HG02870 (cell line): ENCODE measurements around the gene LY6G5C.
A peak's percentile ranks its signal among the peaks of the same experiment; 100 is the strongest.

Experiments used
- ATAC-seq: cut with Tn5 transposase; IDR thresholded peaks from one replicate; pipeline ENCODE4 v1.9.1; 2021; ENCODE audit warnings: mild to moderate bottlenecking, moderate library complexity; ENCODE audit not compliant: unreplicated experiment

Gene LY6G5C

GRCh38 chr6:31691564-31692108 lies 10.8 kb upstream of the LY6G5C start:
- ATAC-seq: no peak

- ATAC-seq: no peak
Measured at GRCh38 chr6:31691078-31691463, 10.2 kb upstream of the LY6G5C start.

- ATAC-seq: no peak
Measured at GRCh38 chr6:31690231-31691077, 9.6 kb upstream of the LY6G5C start.

GRCh38 chr6:31689249-31690110 lies 8.6 kb upstream of the LY6G5C start:
- ATAC-seq: no peak

GRCh38 chr6:31687860-31688693 lies 7.2 kb upstream of the LY6G5C start:
- no peak for ATAC-seq

GRCh38 chr6:31687321-31687720 lies 6.5 kb upstream of the LY6G5C start:
- ATAC-seq: no peak

GRCh38 chr6:31686483-31686882 lies 5.6 kb upstream of the LY6G5C start:
- no peak for ATAC-seq

- ATAC-seq: no peak
Measured at GRCh38 chr6:31683591-31683990, 2.7 kb upstream of the LY6G5C start.

GRCh38 chr6:31681135-31681671 lies 336 bp upstream of the LY6G5C start:
- ATAC-seq: no peak

GRCh38 chr6:31677955-31678354 lies 2.9 kb downstream of the LY6G5C start:
- ATAC-seq: no peak

GRCh38 chr6:31676904-31677303 lies 4.0 kb downstream of the LY6G5C start:
- no peak for ATAC-seq

- ATAC-seq: no peak
Measured at GRCh38 chr6:31676322-31676903, 4.5 kb downstream of the LY6G5C start.

GRCh38 chr6:31669676-31670075 lies 11.2 kb downstream of the LY6G5C start, which contains the start of gene LY6G5B:
Gene LY6G5B, plus strand, starts transcription at chr6:31669976. Its CDS starts 975 bp downstream, at chr6:31670951.
- no peak for ATAC-seq

GRCh38 chr6:31666337-31666965 lies 14.4 kb downstream of the LY6G5C start:
- no peak for ATAC-seq

GRCh38 chr6:31665501-31666336 lies 15.1 kb downstream of the LY6G5C start, which contains the start of gene CSNK2B:
Gene CSNK2B, plus strand, starts transcription at chr6:31666080. Its CDS starts 752 bp downstream, at chr6:31666832.
- ATAC-seq: peak; percentile 82

GRCh38 chr6:31664790-31665500 lies 15.9 kb downstream of the LY6G5C start, which contains the start of gene GPANK1:
Gene GPANK1, minus strand, starts transcription at chr6:31664997. Its CDS starts 519 bp downstream, at chr6:31664478.
- ATAC-seq: peak; percentile 35

- no peak for ATAC-seq
Measured at GRCh38 chr6:31663961-31664789, 16.7 kb downstream of the LY6G5C start.
